PC-9 (cell line): ENCODE measurements around the gene AIFM2.

Experiments
- EZH2 ChIP-seq: fragments of 200-600 bp; sonication (generic); IDR thresholded peaks from 2 replicates; pipeline ENCODE4 v1.8.0; 2017; ENCODE audit warnings: antibody characterized with exemption, low read depth
- TF ChIP-seq, protein P1 (sequence below): fragments of 200-600 bp; sonication (generic); conservative IDR thresholded peaks from 2 replicates; pipeline ENCODE4 v1.6.1; 2017; ENCODE audit warnings: mixed run types, antibody characterized with exemption, mild to moderate bottlenecking, moderate library complexity

- TF ChIP-seq, protein P1, sequence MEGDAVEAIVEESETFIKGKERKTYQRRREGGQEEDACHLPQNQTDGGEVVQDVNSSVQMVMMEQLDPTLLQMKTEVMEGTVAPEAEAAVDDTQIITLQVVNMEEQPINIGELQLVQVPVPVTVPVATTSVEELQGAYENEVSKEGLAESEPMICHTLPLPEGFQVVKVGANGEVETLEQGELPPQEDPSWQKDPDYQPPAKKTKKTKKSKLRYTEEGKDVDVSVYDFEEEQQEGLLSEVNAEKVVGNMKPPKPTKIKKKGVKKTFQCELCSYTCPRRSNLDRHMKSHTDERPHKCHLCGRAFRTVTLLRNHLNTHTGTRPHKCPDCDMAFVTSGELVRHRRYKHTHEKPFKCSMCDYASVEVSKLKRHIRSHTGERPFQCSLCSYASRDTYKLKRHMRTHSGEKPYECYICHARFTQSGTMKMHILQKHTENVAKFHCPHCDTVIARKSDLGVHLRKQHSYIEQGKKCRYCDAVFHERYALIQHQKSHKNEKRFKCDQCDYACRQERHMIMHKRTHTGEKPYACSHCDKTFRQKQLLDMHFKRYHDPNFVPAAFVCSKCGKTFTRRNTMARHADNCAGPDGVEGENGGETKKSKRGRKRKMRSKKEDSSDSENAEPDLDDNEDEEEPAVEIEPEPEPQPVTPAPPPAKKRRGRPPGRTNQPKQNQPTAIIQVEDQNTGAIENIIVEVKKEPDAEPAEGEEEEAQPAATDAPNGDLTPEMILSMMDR: no peak
- TF ChIP-seq EZH2: no peak
Observed at GRCh38 chr10:70176441-70176840, 43.8 kb upstream of the AIFM2 start.
